Skeletal muscle satellite cell (primary cell): ENCODE results near the gene TERB1.

Experiments
- H3K27me3 ChIP-seq: 2 replicates; pipeline ENCODE4 v1.7.0; 2013; ENCODE audit warnings: low read length; ENCODE audit not compliant: control insufficient read depth, insufficient read depth
- H3K36me3 ChIP-seq: 2 replicates; pipeline ENCODE4 v1.7.0; 2013; ENCODE audit warnings: mild to moderate bottlenecking, control low read depth, low read length; ENCODE audit not compliant: insufficient read depth
- H3K4me1 ChIP-seq: 2 replicates; pipeline ENCODE4 v1.7.0; 2013; ENCODE audit warnings: low read length; ENCODE audit not compliant: control insufficient read depth, insufficient read depth
- H3K4me2 ChIP-seq: 2 replicates; pipeline ENCODE4 v1.7.0; 2013; ENCODE audit warnings: mild to moderate bottlenecking, low read length
- H3K4me3 ChIP-seq: 2 replicates; pipeline ENCODE4 v1.7.0; 2013; ENCODE audit warnings: low read length
- H3K9ac ChIP-seq: 2 replicates; pipeline ENCODE4 v1.7.0; 2013; ENCODE audit warnings: mild to moderate bottlenecking, low read depth, low read length, moderate library complexity
- H3K9me3 ChIP-seq: replicated peaks from 2 replicates; pipeline ENCODE4 v1.7.0; 2013; ENCODE audit warnings: mild to moderate bottlenecking, control low read depth, low read length

The TERB1 gene

GRCh38 chr16:66774981-66775380, 26.4 kb downstream of the TERB1 start:
- no peaks in the 10 kb centered on the region for H3K27me3 ChIP-seq
- no peaks in the 10 kb centered on the region for H3K36me3 ChIP-seq
- no peaks in the 10 kb centered on the region for H3K4me1 ChIP-seq
- no peak overlapping the region for H3K9ac ChIP-seq
- H3K4me3 ChIP-seq: no peak overlapping the region
- no peaks in the 10 kb centered on the region for H3K9me3 ChIP-seq
- H3K4me2 ChIP-seq: no peak overlapping the region

- no peak overlapping the region for H3K4me2 ChIP-seq
- H3K4me1 ChIP-seq: no peaks in the 10 kb centered on the region
Observed at GRCh38 chr16:66758086-66758485, 43.3 kb downstream of the TERB1 start.

GRCh38 chr16:66754819-66755218, 46.6 kb downstream of the TERB1 start:
- Histone ChIP-seq H3K9me3 (no peaks in the 10 kb centered on the region), H3K4me3 (no peak overlapping the region), H3K4me2 (no peak overlapping the region), H3K4me1 (peaks cover 9% of the 10 kb centered on the region), H3K36me3 (peaks cover 3% of the 10 kb centered on the region), H3K27me3 (no peaks in the 10 kb centered on the region), H3K9ac (no peak overlapping the region)

More at GRCh38 chr16:66758086-66758485, 43.3 kb downstream of the TERB1 start:
- Histone ChIP-seq H3K36me3 (no peaks in the 10 kb centered on the region), H3K9ac (no peak overlapping the region), H3K27me3 (peaks cover 4% of the 10 kb centered on the region), H3K9me3 (no peaks in the 10 kb centered on the region), H3K4me3 (no peak overlapping the region)

GRCh38 chr16:66754211-66754610, 47.2 kb downstream of the TERB1 start:
- Histone ChIP-seq H3K27me3 (no peaks in the 10 kb centered on the region), H3K9ac (no peak overlapping the region), H3K36me3 (peaks cover 9% of the 10 kb centered on the region), H3K4me2 (no peak overlapping the region), H3K4me1 (peaks cover 15% of the 10 kb centered on the region), H3K4me3 (no peak overlapping the region), H3K9me3 (no peaks in the 10 kb centered on the region)

- H3K9me3 ChIP-seq: no peaks in the 10 kb centered on the region
- no peak overlapping the region for H3K9ac ChIP-seq
- no peaks in the 10 kb centered on the region for H3K27me3 ChIP-seq
- peaks cover 19% of the 10 kb centered on the region for H3K4me1 ChIP-seq
- H3K36me3 ChIP-seq: peaks cover 21% of the 10 kb centered on the region
- no peak overlapping the region for H3K4me2 ChIP-seq
- no peak overlapping the region for H3K4me3 ChIP-seq
Observed at GRCh38 chr16:66752958-66753357, 48.4 kb downstream of the TERB1 start.

GRCh38 chr16:66752379-66752778, 49.0 kb downstream of the TERB1 start:
- Histone ChIP-seq H3K4me2 (peak overlapping the region; percentile 88), H3K27me3 (no peaks in the 10 kb centered on the region), H3K9ac (peak overlapping the region; percentile 98), H3K9me3 (no peaks in the 10 kb centered on the region), H3K4me3 (peak overlapping the region; percentile 88), H3K4me1 (peaks cover 19% of the 10 kb centered on the region), H3K36me3 (peaks cover 21% of the 10 kb centered on the region)

GRCh38 chr16:66751992-66752322, 49.4 kb downstream of the TERB1 start:
- Histone ChIP-seq H3K36me3 (peaks cover 21% of the 10 kb centered on the region), H3K4me3 (peak overlapping the region; percentile 88), H3K4me2 (peak overlapping the region; percentile 88), H3K27me3 (no peaks in the 10 kb centered on the region), H3K9me3 (no peaks in the 10 kb centered on the region), H3K4me1 (peaks cover 19% of the 10 kb centered on the region), H3K9ac (peak overlapping the region; percentile 98)

- no peaks in the 10 kb centered on the region for H3K9me3 ChIP-seq
- no peaks in the 10 kb centered on the region for H3K27me3 ChIP-seq
- H3K4me3 ChIP-seq: peak within 1 kb of the TSS; percentile 88
- peak within 1 kb of the TSS; percentile 98 for H3K9ac ChIP-seq
- peaks cover 26% of the 10 kb centered on the region for H3K36me3 ChIP-seq
- H3K4me2 ChIP-seq: peak within 1 kb of the TSS; percentile 88
- peaks cover 19% of the 10 kb centered on the region for H3K4me1 ChIP-seq
Observed at GRCh38 chr16:66751303-66751991, 49.9 kb downstream of the TERB1 start, which contains the start of gene DYNC1LI2. Gene DYNC1LI2, minus strand, starts transcription at chr16:66751609. Its CDS starts 18 bp downstream, at chr16:66751591.

- peaks cover 19% of the 10 kb centered on the region for H3K4me1 ChIP-seq
- peak overlapping the region; percentile 98 for H3K9ac ChIP-seq
- no peaks in the 10 kb centered on the region for H3K9me3 ChIP-seq
- H3K4me2 ChIP-seq: peak overlapping the region; percentile 88
- H3K27me3 ChIP-seq: no peaks in the 10 kb centered on the region
- peak overlapping the region; percentile 88 for H3K4me3 ChIP-seq
- peaks cover 31% of the 10 kb centered on the region for H3K36me3 ChIP-seq
Observed at GRCh38 chr16:66751053-66751302, 50.4 kb downstream of the TERB1 start.

- Histone ChIP-seq H3K9me3 (no peaks in the 10 kb centered on the region), H3K27me3 (no peaks in the 10 kb centered on the region), H3K4me3 (peak overlapping the region; percentile 88), H3K4me1 (peaks cover 19% of the 10 kb centered on the region), H3K4me2 (peak overlapping the region; percentile 88), H3K9ac (peak overlapping the region; percentile 98), H3K36me3 (peaks cover 32% of the 10 kb centered on the region)
Observed at GRCh38 chr16:66750279-66751052, 50.9 kb downstream of the TERB1 start.

GRCh38 chr16:66746682-66747081, 54.7 kb downstream of the TERB1 start:
- Histone ChIP-seq H3K9ac (no peak overlapping the region), H3K36me3 (peaks cover 59% of the 10 kb centered on the region), H3K4me1 (peaks cover 26% of the 10 kb centered on the region), H3K4me3 (no peak overlapping the region), H3K27me3 (no peaks in the 10 kb centered on the region), H3K4me2 (no peak overlapping the region), H3K9me3 (no peaks in the 10 kb centered on the region)

- H3K9me3 ChIP-seq: no peaks in the 10 kb centered on the region
- no peak overlapping the region for H3K4me2 ChIP-seq
- H3K9ac ChIP-seq: no peak overlapping the region
- peaks cover 32% of the 10 kb centered on the region for H3K4me1 ChIP-seq
- H3K27me3 ChIP-seq: no peaks in the 10 kb centered on the region
- H3K4me3 ChIP-seq: no peak overlapping the region
- peaks cover 63% of the 10 kb centered on the region for H3K36me3 ChIP-seq
Observed at GRCh38 chr16:66746048-66746447, 55.3 kb downstream of the TERB1 start.
